ENCODE data around the gene CSRP2.

The CSRP2 gene

GRCh38 chr12:76890151-76891143 is 11.6 kb upstream of the CSRP2 start:
- no peak for DNase-seq

- DNase-seq: no peak
Observed at GRCh38 chr12:76888775-76889174, 10.0 kb upstream of the CSRP2 start.

GRCh38 chr12:76883811-76884210 is 5.0 kb upstream of the CSRP2 start:
- DNase-seq: no peak

DNA sequence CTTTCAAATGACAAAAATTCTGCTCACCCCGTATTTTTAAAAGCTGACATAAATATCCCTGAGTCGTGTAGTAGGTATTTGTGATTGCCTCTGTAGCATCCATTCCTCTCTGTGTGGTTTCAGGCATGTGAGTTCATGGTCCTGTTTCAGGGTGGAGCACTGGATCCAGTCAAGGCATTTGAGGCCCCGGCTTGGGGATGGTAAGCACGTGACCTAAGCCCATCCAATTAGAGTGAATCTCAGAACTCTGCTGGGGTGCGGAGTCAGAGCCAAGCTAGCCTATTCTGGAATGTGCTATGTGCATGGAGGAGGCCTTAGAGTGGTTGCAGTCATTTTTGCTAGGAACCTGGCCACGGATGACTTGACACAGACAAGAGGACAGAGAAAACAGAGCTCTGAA is 4.3 kb upstream of the CSRP2 start:
- no peak for DNase-seq

DNA sequence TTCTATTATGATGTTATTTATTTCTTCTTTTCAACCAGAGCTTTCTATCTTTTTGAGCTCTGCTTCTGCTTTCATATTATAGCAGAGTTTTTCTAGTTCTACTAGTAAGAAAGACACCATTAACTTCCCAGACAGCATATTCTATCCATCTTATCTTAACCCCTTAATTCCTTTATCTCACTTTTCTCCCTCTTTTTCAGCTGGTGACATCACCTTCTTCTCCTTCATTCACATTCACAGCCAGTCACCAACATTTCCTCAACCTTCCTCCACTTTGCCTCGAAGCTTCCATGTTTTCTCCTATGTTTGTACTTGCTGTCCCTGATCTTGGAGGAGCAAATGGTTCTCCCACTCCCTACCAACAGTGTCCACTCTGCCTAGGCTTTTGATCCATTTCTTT is 3.5 kb upstream of the CSRP2 start:
- DNase-seq: no peak

GRCh38 chr12:76881142-76881541 is 2.3 kb upstream of the CSRP2 start:
- no peak for DNase-seq

DNA sequence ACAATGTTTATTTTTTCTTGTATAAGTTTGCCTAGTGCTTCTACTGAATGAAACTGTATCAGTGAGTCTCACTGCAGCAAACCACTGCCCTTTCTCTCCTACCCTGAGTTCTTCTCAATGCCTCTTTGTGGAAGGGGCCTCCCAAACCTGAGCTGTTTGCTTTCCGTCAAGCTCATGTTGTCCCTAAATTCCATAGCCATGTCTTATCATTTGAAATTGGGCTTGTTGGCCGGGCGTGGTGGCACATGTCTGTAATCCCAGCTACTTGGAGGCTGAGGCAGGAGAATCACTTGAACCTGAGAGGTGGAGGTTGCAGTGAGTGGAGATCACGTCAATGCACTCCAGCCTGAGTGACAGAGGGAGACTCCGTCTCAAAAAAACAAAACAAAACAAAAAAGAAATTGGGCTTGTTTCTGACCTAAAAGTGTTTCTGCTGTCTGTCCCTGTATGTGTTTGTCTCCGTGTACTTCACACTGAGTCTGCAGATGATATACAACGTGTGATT is 1.8 kb upstream of the CSRP2 start:
- DNase-seq: no peak

DNA sequence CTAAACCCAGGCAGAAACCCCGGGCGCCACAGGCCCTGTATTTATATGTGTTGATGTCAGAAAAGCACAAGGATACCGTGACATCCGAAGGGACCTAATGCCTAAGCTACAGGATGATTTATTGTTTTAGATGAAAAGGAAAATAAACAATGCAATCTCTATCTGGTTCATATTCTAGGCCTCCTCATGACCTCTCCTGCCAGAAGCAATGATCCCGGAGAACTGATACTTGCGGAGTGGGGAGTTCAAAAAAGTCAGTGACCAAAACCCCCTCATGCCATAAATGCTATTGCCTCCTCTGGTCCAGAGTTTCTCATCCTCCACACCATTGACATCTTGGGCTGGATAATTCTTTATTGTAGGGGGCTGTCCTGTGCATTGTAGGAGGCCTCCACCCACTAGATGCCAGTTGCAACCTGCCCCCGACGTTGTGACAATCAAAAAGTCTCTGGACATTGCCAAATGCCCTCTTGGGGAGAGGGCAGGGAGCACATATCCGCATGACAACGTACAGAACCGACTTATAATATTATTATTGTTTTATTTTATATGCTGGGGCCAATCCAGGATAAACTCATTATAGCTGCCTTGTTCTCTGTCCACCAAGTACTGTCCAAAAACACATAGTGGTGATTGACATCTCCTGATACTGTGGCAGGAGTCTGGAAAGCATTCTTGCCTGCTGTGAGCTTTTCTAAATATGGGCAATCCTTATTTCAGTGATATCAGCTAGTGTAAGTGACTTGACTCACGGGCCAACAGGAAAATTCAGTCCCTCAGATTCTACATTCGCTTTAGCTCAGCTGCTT is 1.1 kb upstream of the CSRP2 start:
- DNase-seq: no peak

DNA sequence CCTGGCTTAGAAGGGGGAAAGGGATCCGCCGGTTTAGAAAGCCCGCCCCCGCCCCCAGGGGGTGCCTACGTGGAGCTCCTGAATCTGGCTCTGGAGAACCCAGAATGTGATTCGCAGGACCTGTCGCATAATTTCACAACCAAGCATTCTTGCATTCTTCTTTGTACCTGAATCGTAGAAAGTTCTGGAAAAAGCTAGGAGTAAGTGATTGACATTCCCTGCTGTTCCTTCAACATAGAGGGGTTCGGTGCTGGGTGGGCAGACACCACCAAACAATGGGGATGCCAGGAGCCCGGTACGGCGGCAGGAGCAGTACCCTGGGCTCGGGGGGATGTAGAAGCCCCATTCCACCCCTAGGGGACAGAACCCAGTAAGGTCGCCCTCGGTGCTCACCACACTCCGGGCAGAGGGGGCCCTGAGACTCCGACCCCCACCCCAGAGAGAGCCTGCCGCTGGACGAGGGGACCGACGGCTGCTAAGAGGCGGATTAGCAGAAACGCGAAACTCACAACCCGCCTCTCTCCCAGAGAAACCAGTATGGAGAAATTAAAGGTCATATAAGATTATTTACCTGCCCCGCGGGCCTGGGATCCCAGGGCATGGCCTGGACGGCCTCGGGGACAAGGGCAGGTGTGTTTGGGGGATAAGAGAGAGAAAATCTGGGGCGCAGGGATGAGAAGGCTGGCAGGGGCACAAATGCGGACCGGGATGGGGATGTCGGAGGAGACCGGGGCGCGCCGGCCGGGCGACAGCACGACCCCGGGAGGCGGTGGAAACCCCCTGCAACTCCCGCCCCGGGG is 520 bp downstream of the CSRP2 start:
- no peak for DNase-seq

GRCh38 chr12:76876696-76877229 is 2.1 kb downstream of the CSRP2 start:
- DNase-seq: no peak

GRCh38 chr12:76874491-76875190 is 4.2 kb downstream of the CSRP2 start:
- DNase-seq: no peak

DNA sequence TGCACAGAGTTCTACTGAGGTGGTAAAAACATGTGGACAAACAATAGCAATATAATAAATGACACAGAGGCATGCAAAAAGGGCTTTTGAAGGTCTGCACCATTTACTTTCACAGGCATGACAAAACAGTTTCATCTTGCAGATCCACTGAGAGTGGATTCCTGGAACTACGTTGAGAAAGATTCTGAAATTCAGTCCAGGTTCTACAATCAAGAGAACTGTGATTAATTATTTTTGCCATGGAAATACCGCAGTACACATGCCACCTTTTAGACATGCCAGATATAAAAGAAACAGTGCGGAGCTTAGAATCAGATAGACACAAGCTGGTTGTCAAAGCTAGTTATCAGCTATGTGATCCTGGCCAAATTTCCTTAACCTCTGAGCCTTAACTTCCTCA is 4.8 kb downstream of the CSRP2 start:
- DNase-seq: no peak

- DNase-seq: no peak
Observed at GRCh38 chr12:76872415-76872814, 6.4 kb downstream of the CSRP2 start.

- no peak for DNase-seq
Observed at GRCh38 chr12:76871742-76872141, 7.1 kb downstream of the CSRP2 start.

GRCh38 chr12:76871082-76871481 is 7.7 kb downstream of the CSRP2 start:
- no peak for DNase-seq

GRCh38 chr12:76866726-76867125 is 12.1 kb downstream of the CSRP2 start:
- DNase-seq: no peak

DNA sequence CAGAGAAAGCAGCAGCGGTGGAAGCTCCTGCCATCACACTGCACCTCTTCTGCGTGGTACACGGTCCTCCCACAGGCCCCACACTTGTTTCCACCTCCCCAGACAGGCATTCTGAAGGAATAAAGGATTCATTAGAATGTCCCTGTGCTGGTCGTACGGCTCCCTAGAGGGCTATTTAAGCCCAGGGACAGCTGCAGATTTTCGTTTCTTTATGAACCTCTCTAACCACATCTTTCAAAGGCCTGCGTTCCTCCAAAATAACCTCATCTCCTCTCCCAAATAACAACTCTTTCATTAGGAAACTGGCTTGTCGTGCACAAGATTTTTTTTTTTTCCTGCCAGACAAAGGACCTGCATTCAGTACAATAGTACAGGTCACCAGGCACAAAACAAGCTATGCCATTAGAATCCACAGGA is 12.7 kb downstream of the CSRP2 start:
- DNase-seq: no peak

GRCh38 chr12:76864791-76865400 is 13.9 kb downstream of the CSRP2 start:
- no peak for DNase-seq

DNA sequence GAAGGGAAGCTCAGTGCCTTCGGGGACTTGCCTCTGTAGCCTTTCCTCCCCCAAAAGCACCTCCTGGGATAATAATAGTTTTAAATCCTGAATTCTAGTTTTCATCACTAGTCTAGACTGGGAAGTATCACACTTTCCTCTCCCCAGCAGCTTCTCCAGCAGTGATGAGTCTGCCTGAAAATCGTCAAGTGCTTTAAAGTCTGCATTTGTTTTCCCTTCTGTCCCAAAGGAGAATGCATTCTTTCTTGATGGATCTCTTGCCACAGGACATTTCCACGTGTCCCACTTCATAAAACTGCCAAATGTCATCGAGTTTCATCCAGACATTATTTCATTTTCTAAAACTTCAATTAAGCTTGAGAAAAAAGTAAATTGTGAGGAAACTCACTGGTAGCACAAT is 15.0 kb downstream of the CSRP2 start:
- DNase-seq: no peak

DNA sequence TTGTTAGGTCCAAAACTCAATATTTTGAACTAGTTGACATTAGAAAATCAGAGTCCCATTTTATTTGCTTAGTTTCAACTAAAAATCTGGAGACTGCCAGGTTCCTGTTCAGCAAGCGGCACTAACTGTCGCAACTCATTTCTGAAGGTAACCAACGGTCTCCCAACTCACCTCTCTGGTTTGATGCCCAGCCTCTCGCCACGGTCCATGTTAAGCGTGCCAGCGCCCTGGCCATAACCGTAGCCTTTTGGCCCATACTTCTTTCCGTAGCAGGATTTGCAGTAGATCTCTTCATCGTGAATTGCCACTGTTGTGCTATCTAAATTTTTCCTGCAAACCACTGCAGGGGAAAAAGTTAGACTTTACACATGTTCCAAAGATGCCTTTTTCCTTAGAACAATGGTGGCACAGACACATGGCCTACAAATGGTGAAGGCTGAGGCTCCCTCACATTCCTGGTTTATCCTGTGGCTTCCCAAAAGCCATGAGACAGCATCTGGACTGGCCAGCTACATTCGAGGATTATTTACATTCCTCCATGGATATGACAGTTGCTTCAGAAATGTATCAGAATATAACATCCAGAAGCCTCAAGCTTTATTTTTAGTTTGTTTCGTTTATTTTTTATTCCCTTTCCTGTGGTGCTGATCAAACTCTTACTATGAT is 15.7 kb downstream of the CSRP2 start:
- no peak for DNase-seq

DNA sequence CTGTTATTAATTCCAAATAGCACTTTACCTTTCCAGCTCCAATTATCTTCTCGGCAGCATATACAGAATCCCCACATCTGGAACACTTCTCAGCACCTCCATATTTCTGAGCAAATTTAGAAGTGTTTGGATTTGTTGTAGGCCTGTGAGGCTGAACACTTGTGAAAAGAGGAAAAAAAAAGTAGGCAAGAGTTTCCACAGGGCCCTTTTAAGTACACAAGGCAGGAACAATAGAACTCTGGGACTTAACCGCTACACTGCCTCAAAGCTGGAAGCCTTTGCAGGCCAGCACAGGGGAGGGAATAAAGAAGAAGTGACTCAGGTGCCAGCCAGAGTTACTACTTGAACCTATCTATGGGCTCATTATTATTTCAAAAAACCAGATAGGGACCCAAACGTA is 18.6 kb downstream of the CSRP2 start:
- DNase-seq: no peak
